H9 (cell line): Measurements from ENCODE around the gene NCAM1. TPM values are rescaled to one million over a fixed set of nuclear protein-coding genes. Genes with fewer than 3 reads are reported as not detected.

ENCODE experiments used
- DNase-seq: peaks from one replicate; pipeline ENCODE4 v3.0.0-alpha.2; 2017
- H2AFZ ChIP-seq: one replicate; pipeline ENCODE4 v1.6.1; 2013; ENCODE audit warnings: mild to moderate bottlenecking, low read length, control low read depth, moderate library complexity
- H2AK5ac ChIP-seq: 2 replicates; pipeline ENCODE4 v1.6.1; 2013; ENCODE audit warnings: low read length, control low read depth, mixed read lengths; ENCODE audit not compliant: insufficient read length
- H2BK120ac ChIP-seq: one replicate; pipeline ENCODE4 v1.6.1; 2013; ENCODE audit warnings: low read depth, mild to moderate bottlenecking, low read length, control low read depth, inconsistent platforms; ENCODE audit not compliant: poor library complexity, severe bottlenecking
- H2BK12ac ChIP-seq: 2 replicates; pipeline ENCODE4 v1.6.1; 2013; ENCODE audit warnings: low read length, control low read depth, mixed read lengths, low read depth; ENCODE audit not compliant: insufficient read length
- H2BK15ac ChIP-seq: 2 replicates; pipeline ENCODE4 v1.6.1; 2013; ENCODE audit warnings: low read depth, low read length, control low read depth
- H2BK20ac ChIP-seq: one replicate; pipeline ENCODE4 v1.6.1; 2013; ENCODE audit warnings: low read depth, mild to moderate bottlenecking, low read length, control low read depth, inconsistent platforms; ENCODE audit not compliant: poor library complexity, severe bottlenecking
- H2BK5ac ChIP-seq: 2 replicates; pipeline ENCODE4 v1.6.1; 2013; ENCODE audit warnings: low read length, control low read depth, mixed read lengths; ENCODE audit not compliant: insufficient read length
- H3K14ac ChIP-seq: 2 replicates; pipeline ENCODE4 v1.6.1; 2013; ENCODE audit warnings: low read length, control low read depth; ENCODE audit not compliant: insufficient read depth
- H3K18ac ChIP-seq: 2 replicates; pipeline ENCODE4 v1.6.1; 2013; ENCODE audit warnings: low read depth, mild to moderate bottlenecking, mixed read lengths, low read length, control low read depth; ENCODE audit not compliant: insufficient read length
- H3K23ac ChIP-seq: 2 replicates; pipeline ENCODE4 v1.6.1; 2013; ENCODE audit warnings: low read length, control low read depth, mixed read lengths, low read depth; ENCODE audit not compliant: insufficient read length
- H3K23me2 ChIP-seq: 2 replicates; pipeline ENCODE4 v1.6.1; 2013; ENCODE audit warnings: low read depth, mild to moderate bottlenecking, mixed read lengths, low read length, control low read depth; ENCODE audit not compliant: insufficient read length, poor library complexity, severe bottlenecking
- H3K27ac ChIP-seq: 2 replicates; pipeline ENCODE4 v1.5.1; 2013; ENCODE audit warnings: low read length, control low read depth, mixed read lengths, low read depth; ENCODE audit not compliant: insufficient read length
- H3K27me3 ChIP-seq: 2 replicates; pipeline ENCODE4 v1.6.1; 2013; ENCODE audit warnings: low read length, control low read depth, inconsistent platforms; ENCODE audit not compliant: insufficient read depth
- H3K4ac ChIP-seq: 2 replicates; pipeline ENCODE4 v1.6.1; 2013; ENCODE audit warnings: low read depth, mild to moderate bottlenecking, control low read depth, inconsistent platforms, low read length, moderate library complexity
- H3K4me1 ChIP-seq: 2 replicates; pipeline ENCODE4 v1.6.1; 2013; ENCODE audit warnings: low read length, control low read depth, inconsistent platforms; ENCODE audit not compliant: insufficient read depth
- H3K4me2 ChIP-seq: 2 replicates; pipeline ENCODE4 v1.6.1; 2013; ENCODE audit warnings: low read length, control low read depth, mixed read lengths; ENCODE audit not compliant: insufficient read length, insufficient read depth
- H3K56ac ChIP-seq: 2 replicates; pipeline ENCODE4 v1.6.1; 2013; ENCODE audit warnings: low read depth, mild to moderate bottlenecking, mixed read lengths, low read length, control low read depth; ENCODE audit not compliant: insufficient read length
- H3K79me1 ChIP-seq: 2 replicates; pipeline ENCODE4 v1.6.1; 2013; ENCODE audit warnings: low read depth, mild to moderate bottlenecking, moderate library complexity, low read length, control low read depth, inconsistent platforms; ENCODE audit not compliant: insufficient read depth, poor library complexity, severe bottlenecking
- H3K79me2 ChIP-seq: 2 replicates; pipeline ENCODE4 v1.6.1; 2013; ENCODE audit warnings: low read length, control low read depth, inconsistent platforms; ENCODE audit not compliant: insufficient read depth
- H3K9ac ChIP-seq: 2 replicates; pipeline ENCODE4 v1.6.1; 2013; ENCODE audit warnings: low read length, control low read depth, mixed read lengths; ENCODE audit not compliant: insufficient read length; ENCODE audit errors: extremely low read depth
- H3K9me3 ChIP-seq: one replicate; pipeline ENCODE4 v1.6.1; 2013; ENCODE audit warnings: low read depth, low read length, inconsistent platforms; ENCODE audit not compliant: control insufficient read depth
- H3T11ph ChIP-seq: one replicate; pipeline ENCODE4 v1.6.1; 2013; ENCODE audit warnings: mild to moderate bottlenecking, low read length, control low read depth, inconsistent platforms
- H4K20me1 ChIP-seq: one replicate; pipeline ENCODE4 v1.6.1; 2013; ENCODE audit not compliant: control insufficient read depth, insufficient read length, insufficient read depth
- H4K5ac ChIP-seq: 2 replicates; pipeline ENCODE4 v1.6.1; 2013; ENCODE audit warnings: low read depth, mild to moderate bottlenecking, mixed read lengths, low read length, control low read depth; ENCODE audit not compliant: insufficient read length
- H4K8ac ChIP-seq: replicated peaks from 2 replicates; pipeline ENCODE4 v1.6.1; 2013; ENCODE audit warnings: low read length, control low read depth, mixed read lengths, low read depth; ENCODE audit not compliant: insufficient read length
- H4K91ac ChIP-seq: 2 replicates; pipeline ENCODE4 v1.6.1; 2013; ENCODE audit warnings: low read depth, mild to moderate bottlenecking, moderate library complexity, mixed read lengths, low read length, control low read depth; ENCODE audit not compliant: insufficient read length
- H3K27ac Mint-ChIP-seq, 3 experiments: 2 replicates in 2 of 3; 3 replicates in 1 of 3; pipeline ENCODE4 v1.8.0; 2020 to 2021; ENCODE audit warnings: mixed read lengths in 3 of 3, mild to moderate bottlenecking in 1 of 3, moderate library complexity in 1 of 3
- H3K27me3 Mint-ChIP-seq: 2 replicates; pipeline ENCODE4 v1.8.0; 2021; ENCODE audit warnings: low read depth, mild to moderate bottlenecking, moderate library complexity, mixed read lengths
- H3K36me3 Mint-ChIP-seq, 3 experiments: 2 replicates in 2 of 3; 3 replicates in 1 of 3; pipeline ENCODE4 v1.8.0; 2020 to 2021; ENCODE audit warnings: low read depth in 3 of 3, mixed read lengths in 3 of 3; ENCODE audit not compliant: insufficient read depth in 1 of 3
- H3K4me1 Mint-ChIP-seq, 2 experiments: 2 replicates each; pipeline ENCODE4 v1.8.0; 2020; ENCODE audit warnings: mixed read lengths in 2 of 2
- H3K4me3 Mint-ChIP-seq, 2 experiments: 2 replicates in 1 of 2; 3 replicates in 1 of 2; pipeline ENCODE4 v1.8.0; 2020 to 2021; ENCODE audit warnings: mild to moderate bottlenecking in 2 of 2, mixed read lengths in 2 of 2, moderate library complexity in 1 of 2
- H3K9me3 Mint-ChIP-seq, 2 experiments: 2 replicates in 1 of 2; 3 replicates in 1 of 2; pipeline ENCODE4 v1.8.0; 2020; ENCODE audit warnings: mild to moderate bottlenecking in 2 of 2, mixed read lengths in 2 of 2, moderate library complexity in 1 of 2
- CTCF ChIP-seq: fragments of 200-600 bp; sonication (generic); conservative IDR thresholded peaks from 3 replicates; pipeline ENCODE4 v1.8.0; 2021; ENCODE audit warnings: antibody characterized with exemption, mild to moderate bottlenecking
- WGBS: extraction: QIAGEN DNeasy Blood & Tissue Kit; methylation state at CpG from one replicate; pipeline ENCODE4 v1.1.7; 2013; ENCODE audit warnings: missing lambda C conversion rate, low lambda C conversion rate, mixed read lengths; ENCODE audit not compliant: insufficient read length; ENCODE audit errors: extremely low coverage; 5-methylcytosine and 5-hydroxymethylcytosine counted together
- total RNA-seq: library from RNA; stranded (reverse); gene quantifications from 2 replicates; pipeline ENCODE4 v1.2.1, GENCODE V29; 2021

NCAM1 gene
- total RNA-seq, 1 experiment from 2014 or later, result 2.5 TPM

GRCh38 chr11:113018913-113019312 lies 57.7 kb downstream of the NCAM1 start:
- Histone ChIP-seq H2BK120ac (no peak overlapping the region), H3K4me2 (no peak overlapping the region), H3K27ac (no peak overlapping the region), H4K8ac (no peak overlapping the region), H4K5ac (no peak overlapping the region), H3K9ac (no peak overlapping the region), H3K27me3 (no peaks in the 10 kb centered on the region), H2AFZ (no peak overlapping the region), H3K79me2 (no peaks in the 10 kb centered on the region), H3T11ph (no peak overlapping the region), H2BK20ac (no peak overlapping the region), H3K56ac (no peak overlapping the region), H4K20me1 (no peaks in the 10 kb centered on the region), H3K9me3 (no peaks in the 10 kb centered on the region), H3K18ac (no peak overlapping the region), H3K23ac (no peak overlapping the region), H3K4me1 (no peaks in the 10 kb centered on the region), H3K79me1 (no peaks in the 10 kb centered on the region), H2BK12ac (no peak overlapping the region), H2BK15ac (no peak overlapping the region), H4K91ac (no peak overlapping the region), H3K14ac (no peak overlapping the region), H3K23me2 (no peaks in the 10 kb centered on the region), H2BK5ac (no peak overlapping the region), H2AK5ac (no peak overlapping the region), H3K4ac (no peak overlapping the region)
- H3K4me3 Mint-ChIP-seq, result no peak overlapping the region
- no peaks in the 10 kb centered on the region for H3K9me3 Mint-ChIP-seq
- no CpG with 5 or more reads among the region's 5 CpGs for WGBS
- H3K36me3 Mint-ChIP-seq, result no peaks in the 10 kb centered on the region; a peak in 1 of 7 replicates
- H3K27me3 Mint-ChIP-seq, result no peaks in the 10 kb centered on the region
- DNase-seq, result no peak
- H3K27ac Mint-ChIP-seq, result no peak overlapping the region
- H3K4me1 Mint-ChIP-seq, result peaks cover 0 to 3% of the 10 kb centered on the region in 2 experiments; a peak in 1 of 4 replicates
- no peak for TF ChIP-seq CTCF
